ENCODE measurements around the gene KCNN3.

DNA sequence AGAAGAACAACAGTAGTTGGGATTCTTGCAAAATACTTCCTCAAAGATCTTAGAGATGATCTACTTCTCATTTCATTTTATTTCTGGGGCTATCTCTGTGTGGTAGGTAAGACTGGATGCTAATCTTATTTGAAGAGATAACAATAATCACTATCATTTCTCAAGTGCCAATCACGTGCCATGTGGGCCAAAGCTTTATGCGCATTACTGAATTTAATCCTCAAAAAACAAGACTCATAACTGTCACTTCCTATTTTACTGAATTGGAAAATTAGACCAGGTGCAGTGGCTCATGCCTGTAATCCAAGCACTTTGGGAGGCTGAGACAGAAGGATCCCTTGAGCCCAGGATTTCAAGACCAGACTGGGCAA, 121.7 kb downstream of the KCNN3 start:
- no peak for TF ChIP-seq POLR2A (IDR thresholded peaks at IDR 0.05; ENCODE audit: low read length)
- no peak for TF ChIP-seq GATA1 (IDR thresholded peaks at IDR 0.05; ENCODE audit: low read depth, low read length)
